DMS 273 treated with DMSO at 0.1 percent for 48 hours (cell line): ENCODE data around the gene KISS1.

Experiments
- DNase-seq: peaks from one replicate; lab custom pipeline; 2025; lab: John Stamatoyannopoulos, UW

Gene KISS1

GRCh38 chr1:204154568-204155255 is 41.6 kb downstream of the KISS1 start:
- no peak for DNase-seq

- no peak for DNase-seq
Observed at GRCh38 chr1:204153667-204154066, 42.6 kb downstream of the KISS1 start.

GRCh38 chr1:204152310-204153044 is 43.8 kb downstream of the KISS1 start:
- no peak for DNase-seq

- DNase-seq = no peak
Observed at GRCh38 chr1:204151552-204152309, 44.6 kb downstream of the KISS1 start, which contains the start of gene ETNK2. ETNK2 (minus strand) TSS chr1:204152044; CDS start chr1:204151852, 192 bp downstream.

- DNase-seq = no peak
Observed at GRCh38 chr1:204150702-204151551, 45.4 kb downstream of the KISS1 start.

- no peak for DNase-seq
Observed at GRCh38 chr1:204149635-204150565, 46.4 kb downstream of the KISS1 start.

DNA sequence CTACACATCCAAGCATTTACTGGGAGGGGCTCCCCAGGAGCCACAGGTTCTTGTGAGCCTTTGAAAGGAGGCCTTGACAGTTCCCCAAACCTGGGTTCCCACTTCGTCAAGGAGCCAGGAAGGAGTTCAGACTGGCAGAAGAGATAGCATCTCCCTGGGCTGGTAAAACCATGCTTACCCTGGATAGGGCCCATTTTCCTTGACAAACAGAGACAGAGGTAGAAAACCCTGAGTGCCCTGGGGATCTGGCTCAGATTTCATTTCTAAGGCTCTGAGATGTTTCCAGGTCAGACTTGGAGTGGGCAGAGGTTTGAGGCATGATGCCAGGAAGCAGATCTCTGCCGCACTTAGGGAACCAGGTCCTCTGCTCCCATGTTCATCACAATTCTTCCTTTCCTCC is 47.2 kb downstream of the KISS1 start:
- DNase-seq = no peak

DNA sequence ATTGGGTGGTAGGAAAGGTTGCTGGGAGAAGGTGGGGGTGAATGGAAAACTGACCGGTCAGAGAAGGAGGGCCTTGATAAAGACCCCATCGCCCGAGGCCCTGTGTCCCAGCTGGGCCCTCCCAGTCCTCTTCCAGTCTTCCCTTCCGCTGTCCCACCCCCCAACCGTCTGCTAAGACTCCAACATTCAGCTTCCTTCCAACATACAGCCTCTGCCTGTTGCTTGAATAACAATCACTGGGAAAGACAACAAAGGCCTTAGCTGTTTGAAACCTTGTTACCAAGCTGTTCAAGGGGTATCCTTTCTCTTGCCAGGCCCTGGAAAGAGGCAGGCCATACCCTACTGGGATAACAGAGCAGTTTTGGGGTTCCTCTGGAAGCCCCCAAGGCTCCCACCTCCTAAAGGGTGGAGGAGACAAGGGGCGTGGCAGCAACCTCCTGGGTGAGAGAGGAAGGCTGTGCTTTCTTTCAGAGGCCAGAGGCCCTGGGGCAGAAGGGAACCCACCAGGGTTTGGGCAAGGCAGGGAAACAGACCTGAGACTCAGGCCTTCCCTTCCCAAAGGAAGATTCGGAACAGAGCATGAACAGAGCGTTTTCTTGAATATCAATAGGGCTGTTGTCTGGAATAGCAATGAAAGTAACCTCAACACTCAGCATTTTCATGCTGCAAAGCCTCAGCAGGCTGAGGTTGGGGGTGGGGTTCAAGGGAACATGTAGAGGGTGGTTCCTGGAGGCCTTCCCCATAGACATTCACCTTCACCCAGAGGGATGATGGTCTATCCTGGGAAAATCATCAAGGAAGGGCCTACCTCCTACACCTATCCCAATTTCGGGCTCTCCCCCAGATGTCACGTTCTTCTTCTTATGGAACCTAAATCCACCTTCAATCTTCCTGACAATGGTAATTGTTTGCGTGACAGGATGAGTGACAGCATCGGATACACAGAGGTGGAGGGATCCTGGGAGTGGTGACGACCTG is 48.6 kb downstream of the KISS1 start:
- no peak for DNase-seq

DNA sequence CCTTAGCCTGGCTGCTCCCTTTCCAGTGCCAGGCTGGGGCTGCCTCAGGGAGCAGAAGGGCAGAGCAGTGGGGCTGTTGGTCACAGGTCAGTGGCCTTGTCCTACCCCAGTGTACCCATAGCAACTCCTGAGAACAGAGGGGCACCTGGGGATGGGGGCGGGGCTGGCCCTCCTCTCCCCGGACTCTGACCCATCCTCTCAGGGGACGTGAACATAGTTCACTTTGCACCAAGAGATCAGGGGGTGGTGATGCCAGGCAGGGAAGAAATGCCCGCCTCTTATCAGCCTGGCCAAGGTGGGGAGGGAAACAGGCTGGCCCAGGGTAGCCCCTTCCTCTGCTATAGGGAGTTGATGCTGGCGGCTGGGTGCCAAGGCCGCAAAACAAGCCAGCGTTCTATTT is 49.3 kb downstream of the KISS1 start:
- DNase-seq = no peak

DNA sequence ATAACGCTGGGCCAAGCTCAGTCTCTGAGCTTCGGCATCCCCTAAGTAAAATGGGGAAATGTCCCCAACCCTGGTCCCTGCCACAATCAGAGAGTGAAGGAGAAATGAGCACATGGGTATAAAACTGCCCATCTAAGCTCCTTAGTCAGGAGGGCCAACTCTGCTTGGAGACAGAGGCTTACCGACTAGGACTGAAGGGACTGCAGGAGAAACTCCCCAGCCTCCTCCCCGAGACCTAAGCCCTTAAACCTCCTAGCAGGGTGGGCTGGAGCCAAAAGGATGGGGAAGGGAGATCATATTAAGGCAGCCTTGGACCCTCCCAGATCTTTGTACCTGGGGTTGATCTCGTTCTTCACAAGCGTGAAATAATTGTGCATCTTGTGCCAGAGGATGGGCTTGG is 50.0 kb downstream of the KISS1 start:
- DNase-seq = no peak

DNA sequence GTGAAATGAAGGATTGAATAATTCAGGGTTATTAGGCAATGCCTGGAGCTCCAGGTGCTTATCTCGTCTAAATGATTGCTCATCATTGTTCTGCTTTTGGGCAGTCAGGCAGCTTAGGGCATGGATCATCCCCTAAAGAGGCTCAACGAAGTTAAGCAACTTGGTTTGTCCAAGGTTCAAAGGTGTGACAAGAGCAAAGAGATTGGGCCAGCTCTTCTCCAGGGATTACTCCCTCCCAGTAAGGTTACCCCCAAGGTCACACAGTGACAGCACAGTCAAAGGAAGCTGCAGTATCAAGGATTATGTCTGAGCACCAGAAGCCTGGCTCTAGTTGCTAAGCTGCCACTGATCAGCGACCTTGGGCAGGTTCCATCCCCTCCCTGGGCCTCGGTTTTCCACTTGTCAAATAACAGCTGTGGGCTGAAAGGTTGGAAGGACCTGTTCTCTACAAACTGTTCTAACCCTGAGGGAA is 51.2 kb downstream of the KISS1 start:
- no peak for DNase-seq

GRCh38 chr1:204143276-204144041 is 52.8 kb downstream of the KISS1 start:
- no peak for DNase-seq

GRCh38 chr1:204142032-204142974 is 54.0 kb downstream of the KISS1 start:
- DNase-seq = no peak

DNA sequence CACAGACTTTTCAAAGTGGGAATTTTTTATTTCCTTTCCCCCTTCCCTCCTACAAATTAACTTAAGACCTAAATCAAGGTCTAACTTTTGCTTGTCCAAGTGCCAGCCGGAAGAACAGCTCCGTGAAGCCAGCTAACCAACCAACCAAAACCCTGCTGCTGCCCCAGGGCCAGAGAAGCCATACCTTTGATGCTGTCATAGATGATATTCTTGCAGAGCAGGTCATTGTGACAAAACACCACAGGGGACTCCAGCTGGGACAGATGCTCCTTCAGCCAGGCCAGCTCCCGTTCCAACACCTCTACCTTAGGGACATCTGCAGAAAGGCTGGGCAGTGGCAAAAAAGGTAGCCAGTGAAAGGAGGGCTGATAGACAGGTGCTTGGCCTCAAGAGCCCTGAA is 55.2 kb downstream of the KISS1 start:
- no peak for DNase-seq
